Glomerular endothelial cell (primary cell): ENCODE measurements around the gene ASAP2. TPM values are rescaled to one million over a fixed set of nuclear protein-coding genes. Genes with fewer than 3 reads are reported as not detected.

ENCODE experiments used
- DNase-seq: peaks from one replicate; pipeline ENCODE4 v3.0.0-alpha.2; 2011; ENCODE audit warnings: low read depth, low spot score; ENCODE audit errors: extremely low read depth
- total RNA-seq: library from RNA; depleted of rRNA; stranded (reverse); fragments of >200 nt; gene quantifications from 2 replicates; pipeline ENCODE4 v1.2.3, GENCODE V29; 2015

The ASAP2 gene
- total RNA-seq, 1 donor from 2014 or later: 71.6 TPM

- no peak for DNase-seq
Measured at GRCh38 chr2:9366026-9366425, 159.4 kb downstream of the ASAP2 start.

DNA sequence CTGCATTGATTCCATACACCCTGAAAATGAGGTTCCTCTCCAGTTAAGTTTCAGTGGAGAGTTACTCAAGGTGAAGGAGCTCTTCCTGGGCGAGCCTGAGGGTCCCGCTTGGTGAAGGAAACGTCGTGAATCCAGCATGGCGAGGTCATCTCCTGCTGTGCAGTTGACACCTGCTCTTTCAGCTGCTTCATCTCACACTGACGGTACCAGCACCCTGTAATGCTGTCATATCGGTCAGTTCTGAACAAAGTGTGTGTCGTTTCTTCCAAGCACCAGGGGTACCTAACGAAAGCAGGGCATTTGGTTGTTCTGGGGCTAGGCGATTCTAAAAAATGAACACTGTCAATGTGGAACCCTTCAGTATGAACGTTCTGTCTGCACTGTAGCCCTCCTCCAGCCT lies 164.1 kb downstream of the ASAP2 start:
- DNase-seq: no peak

DNA sequence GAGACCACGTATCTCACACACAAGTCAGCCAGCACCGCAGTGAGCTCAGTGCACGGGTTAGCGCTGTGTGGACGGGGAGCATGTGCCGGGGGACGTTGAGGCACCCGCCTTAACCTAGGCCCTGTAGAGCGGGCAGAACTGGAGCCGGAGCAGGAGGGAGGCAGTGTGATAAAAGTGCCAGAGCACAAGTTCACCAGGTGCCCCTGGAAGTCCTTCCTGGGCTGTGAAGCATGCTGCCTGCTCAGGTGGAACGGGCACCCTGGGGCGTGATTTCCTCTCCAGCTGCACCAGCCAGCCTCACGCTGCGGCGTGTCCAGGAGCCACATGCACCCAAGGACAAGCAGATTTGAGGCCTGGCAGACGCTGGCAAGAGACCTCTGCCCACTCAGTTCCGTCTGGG lies 166.4 kb downstream of the ASAP2 start:
- no peak for DNase-seq

- DNase-seq: no peak
Measured at GRCh38 chr2:9373476-9373875, 166.9 kb downstream of the ASAP2 start.

DNA sequence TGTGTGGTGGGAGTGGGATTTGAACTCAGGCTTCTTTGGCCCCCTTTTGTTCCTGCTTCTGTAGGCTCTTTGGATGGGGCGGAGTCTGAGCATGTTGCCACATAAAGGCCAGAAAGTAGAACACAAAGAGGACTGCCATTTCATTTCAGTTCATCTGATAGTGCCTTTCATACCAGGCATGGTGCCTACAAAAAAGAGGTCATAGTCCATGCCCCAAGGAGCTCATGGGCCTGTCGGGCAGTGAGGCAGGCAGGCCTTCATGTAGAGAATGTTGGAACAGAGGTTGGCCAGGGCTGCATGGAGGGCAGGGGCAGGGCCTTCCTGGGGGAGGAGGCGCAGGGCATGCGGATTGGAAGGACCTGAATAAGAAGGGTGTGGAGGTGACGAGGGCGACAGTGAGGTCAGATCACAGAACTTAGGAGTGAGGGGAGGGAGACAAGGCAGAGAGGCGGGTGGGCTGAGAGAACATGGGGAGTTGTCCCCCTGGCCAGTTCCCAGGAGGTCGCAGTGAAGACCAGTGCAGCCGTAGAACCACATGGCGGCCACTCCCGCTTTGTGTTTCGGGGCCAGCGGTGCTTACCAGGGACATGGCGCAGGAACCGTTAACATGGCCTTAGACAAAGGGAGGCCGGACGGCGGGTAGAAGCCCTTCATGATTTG lies 167.6 kb downstream of the ASAP2 start:
- no peak for DNase-seq

DNA sequence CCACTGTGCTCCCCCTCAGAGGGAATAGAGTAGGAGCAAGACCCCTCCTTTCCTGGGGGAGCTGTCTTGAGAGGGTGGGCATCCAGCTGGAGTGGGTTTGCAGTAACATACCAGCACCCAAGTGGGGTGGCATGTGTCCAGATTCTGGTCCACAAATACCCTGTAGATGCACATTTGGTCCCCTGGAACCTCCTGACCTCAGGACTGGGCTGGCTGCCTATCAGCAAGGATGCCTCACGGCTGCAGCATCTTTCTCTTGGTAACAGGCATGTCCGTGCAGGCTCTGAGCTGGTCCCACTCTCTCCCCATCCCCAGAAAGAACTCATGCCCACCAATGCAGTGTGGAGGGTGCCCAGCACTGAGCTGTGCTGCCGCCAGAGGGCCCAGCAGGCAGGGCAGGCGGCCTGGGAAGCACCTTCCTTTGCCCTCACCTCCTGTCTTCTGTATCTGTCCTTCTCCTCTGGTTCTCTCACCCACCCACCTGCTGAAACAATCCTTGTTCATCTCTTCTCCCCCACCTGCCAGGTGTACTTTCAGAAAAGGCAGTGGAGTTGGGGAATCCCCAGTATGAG lies 169.3 kb downstream of the ASAP2 start:
- no peak for DNase-seq

DNA sequence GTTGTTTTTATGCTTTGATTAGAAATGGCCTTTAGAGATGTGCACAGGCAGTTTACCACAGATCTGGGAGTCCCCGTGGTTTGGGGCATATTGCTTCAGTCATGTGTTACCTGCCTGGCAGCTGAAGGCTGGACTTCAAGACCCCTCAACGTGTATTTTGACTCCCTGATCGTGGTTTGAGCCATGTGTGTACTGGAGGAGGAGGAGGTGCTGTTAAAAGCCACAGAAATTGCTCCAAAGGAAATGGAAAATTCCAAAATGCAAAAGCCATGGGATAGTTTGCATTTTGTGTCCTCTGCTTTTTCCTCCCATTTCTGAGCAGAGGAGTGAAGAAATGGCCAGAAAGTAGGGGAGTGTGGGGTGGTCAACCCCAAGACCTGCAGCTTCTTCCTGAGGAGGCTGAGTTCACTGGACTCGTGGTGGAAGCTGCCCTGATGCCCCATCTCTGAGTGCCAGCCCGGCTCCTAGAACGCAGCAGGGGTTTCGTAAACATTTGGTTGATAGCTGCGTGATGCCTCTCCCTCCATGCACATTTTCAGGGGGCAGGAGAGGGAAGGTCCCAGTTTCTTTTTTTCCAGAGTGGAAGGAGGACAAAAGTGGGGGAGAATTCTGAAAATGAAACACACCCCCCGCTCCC lies 171.0 kb downstream of the ASAP2 start:
- no peak for DNase-seq

GRCh38 chr2:9378433-9379390 lies 172.1 kb downstream of the ASAP2 start:
- peak; percentile 34 for DNase-seq

DNA sequence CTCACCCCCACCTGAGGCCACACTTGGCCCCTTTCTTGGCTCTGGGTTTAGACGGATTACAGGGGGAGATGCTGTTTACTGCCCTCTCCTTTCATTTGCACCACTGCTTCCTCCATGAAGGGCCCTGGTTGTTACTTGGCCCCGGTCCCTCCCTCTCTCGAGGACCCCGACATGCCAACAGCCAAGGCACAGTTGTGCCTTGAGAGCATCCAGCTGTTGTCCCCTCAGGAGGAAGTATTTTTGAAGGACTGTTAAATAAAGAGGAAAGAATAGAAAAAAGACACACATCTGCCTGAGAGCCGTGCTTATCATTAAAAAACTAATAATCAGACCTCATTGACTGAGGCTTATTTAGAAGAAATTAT lies 172.8 kb downstream of the ASAP2 start:
- no peak for DNase-seq

DNA sequence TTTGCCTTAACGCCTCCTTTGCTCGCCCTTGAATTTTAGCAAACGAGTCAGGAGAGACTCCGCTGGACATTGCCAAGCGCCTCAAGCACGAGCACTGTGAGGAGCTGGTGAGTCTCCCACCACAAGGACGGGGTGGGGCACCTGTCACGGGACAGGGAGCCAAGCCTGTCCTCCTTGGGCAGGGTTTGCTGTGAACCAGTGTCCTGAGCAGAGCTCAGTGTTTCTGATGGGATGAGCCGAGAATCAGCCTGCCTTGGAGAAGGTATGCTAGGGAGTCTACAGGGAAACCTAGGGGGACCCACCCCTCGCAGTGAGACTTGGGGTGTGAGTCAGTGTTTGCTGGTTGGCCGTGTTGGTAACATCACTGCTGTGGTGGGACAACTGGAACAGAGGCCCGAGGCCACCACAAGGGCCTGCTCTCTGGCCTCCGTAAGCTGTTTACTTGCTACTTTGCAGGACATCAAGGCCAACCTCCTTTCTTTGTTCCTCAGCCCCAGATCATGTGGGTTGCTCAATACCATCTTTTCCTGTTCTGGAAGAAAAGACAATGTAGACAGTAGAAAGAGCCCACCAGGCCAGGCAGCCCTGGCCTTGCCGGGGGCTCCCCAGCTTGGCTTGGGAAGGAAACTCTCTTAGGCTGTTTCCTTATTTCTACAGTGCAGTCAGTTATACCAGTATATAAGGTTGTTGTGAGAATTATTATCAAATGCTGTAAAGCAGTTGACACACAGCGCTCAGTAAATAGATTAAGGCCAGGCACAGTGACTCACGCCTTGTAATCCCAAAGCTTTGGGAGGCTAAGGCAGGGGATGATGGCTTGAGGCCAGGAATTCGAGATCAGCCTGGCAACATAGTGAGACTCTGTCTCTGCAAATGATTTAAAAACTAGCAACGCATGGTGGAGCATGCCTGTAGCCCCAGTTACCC lies 174.4 kb downstream of the ASAP2 start:
- DNase-seq: peak; percentile 81

GRCh38 chr2:9382604-9383235 lies 176.1 kb downstream of the ASAP2 start:
- DNase-seq: no peak

DNA sequence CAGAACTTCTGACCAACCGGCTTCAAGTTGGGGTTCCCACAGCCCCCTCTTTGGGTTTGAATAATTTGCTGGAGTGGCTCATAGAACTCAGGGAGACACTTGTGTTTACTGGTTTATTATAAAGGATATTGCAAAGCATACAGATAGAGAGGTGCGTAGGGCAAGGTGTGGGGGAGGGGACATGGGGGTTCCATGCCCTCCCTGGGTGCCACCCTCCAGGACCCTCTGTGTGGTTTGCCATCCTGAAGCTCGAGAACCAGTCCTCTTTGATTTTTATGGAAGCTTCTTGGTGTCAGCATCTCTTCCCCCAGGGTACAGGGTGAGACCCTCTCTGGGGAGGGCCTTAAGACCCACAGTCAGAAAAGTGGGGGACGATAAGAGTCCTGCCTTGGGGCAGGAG lies 177.9 kb downstream of the ASAP2 start:
- DNase-seq: no peak

GRCh38 chr2:9385841-9386240 lies 179.2 kb downstream of the ASAP2 start:
- DNase-seq: no peak

DNA sequence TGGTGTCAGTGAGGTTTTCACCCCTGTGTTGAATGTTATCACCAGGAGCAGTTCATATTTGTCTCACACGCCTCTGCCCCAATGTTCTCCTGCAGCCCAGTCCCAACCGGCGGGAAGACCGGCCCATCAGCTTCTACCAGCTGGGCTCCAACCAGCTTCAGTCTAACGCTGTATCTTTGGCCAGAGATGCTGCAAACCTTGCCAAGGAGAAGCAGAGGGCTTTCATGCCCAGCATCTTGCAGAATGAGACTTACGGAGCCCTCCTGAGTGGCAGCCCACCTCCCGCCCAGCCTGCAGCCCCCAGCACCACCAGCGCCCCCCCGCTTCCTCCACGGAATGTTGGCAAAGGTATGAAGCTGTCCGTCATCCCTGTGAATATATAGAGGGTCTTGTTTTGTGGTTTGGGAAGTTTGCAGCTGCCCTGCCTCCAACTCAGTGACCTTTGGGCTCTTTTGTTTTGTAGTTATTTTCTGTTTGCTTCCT lies 181.6 kb downstream of the ASAP2 start:
- no peak for DNase-seq

DNA sequence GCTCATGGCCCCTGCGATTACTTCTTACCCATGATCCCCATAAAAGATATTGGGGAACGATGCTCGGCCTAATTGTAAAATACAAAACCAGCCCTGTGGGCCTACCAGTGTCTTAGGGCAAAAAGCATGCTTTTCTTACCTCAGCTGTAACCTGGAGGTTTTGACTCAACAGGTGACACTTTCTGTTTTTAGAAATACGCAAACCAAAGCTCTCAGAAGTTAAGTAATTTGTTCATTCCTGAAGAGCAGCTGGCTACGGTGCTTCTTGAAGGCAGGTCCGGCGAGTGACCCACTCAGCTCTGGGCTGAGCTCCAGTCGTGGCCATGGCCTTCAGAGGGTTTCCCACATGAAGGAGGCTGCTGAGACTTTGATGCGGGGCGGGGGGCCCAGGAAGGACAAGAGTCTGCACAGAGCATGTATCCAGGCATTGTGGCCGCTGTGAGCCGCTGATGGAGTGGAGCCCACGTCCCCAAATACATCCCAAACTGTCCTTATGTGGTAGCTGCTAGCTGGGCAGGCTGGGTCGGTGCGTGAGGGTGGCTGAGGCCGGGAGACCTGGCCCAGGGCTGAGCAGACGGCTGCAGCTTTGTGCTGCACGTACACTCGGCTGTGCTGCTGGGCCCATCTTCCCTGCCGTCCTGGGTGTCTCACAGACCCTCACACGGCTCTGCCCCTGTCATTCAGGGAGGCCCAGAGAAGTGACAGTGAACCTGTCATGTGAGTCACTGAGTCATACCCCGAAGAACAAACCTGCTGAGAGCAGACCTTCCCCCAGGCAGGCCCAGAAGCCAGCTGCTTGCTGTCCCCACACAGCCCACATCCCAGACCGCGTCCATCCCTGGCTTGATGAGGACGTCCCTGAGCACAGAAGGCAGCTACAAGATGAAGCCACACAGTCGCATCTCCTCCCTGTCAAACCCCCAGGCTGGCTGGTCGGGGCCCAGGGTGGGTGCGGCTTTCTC lies 182.6 kb downstream of the ASAP2 start:
- no peak for DNase-seq

GRCh38 chr2:9390151-9390850 lies 183.7 kb downstream of the ASAP2 start:
- DNase-seq: no peak

DNA sequence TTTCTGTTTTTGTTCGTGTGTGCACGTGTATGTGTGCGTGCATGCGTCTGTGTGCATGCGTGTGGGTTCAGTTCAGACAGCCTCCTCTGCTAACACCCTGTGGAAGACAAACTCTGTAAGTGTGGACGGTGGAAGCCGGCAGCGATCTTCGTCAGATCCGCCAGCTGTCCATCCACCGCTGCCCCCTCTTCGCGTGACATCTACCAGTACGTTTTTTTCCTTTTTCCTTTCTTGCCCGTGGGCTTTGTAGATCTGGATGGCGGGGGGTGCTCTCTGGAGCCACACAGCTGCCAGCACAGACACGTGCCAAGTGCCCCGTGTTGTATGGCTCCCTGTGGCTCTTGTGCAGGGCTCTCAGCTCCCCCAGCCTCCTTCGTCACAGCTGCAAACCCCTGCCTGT lies 184.4 kb downstream of the ASAP2 start:
- no peak for DNase-seq
